H1 (cell line): ENCODE data around the gene ACP2. TPM values are rescaled to one million over a fixed set of nuclear protein-coding genes. Genes with fewer than 3 reads are reported as not detected.

Source experiments
- CTCF ChIA-PET: fragments of 300-600 bp; sonication (Branson Sonifier 250); formaldehyde crosslinking; loops from one replicate; lab custom pipeline; 2021; ENCODE audit not compliant: partially characterized antibody; lab: Charles Lee
- POLR2A ChIA-PET: fragments of 300-600 bp; sonication (Branson Sonifier 250); formaldehyde crosslinking; loops from one replicate; lab custom pipeline; 2021; ENCODE audit warnings: inconsistent platforms; ENCODE audit not compliant: partially characterized antibody; lab: Charles Lee
- DNase-seq, 2 experiments: peaks; one replicate each; pipeline versions ENCODE4 v3.0.0 to v3.0.0-alpha.2; 2010 to 2022; ENCODE audit warnings: low spot score in 2 of 2, low read depth in 1 of 2, mixed read lengths in 1 of 2
- FAIRE-seq: peaks from 2 replicates; lab custom pipeline; 2011; peaks lifted over from hg19 to GRCh38; lab: Jason Lieb, UNC
- H2AFZ ChIP-seq: 2 replicates; pipeline ENCODE4 v1.8.1; 2012; ENCODE audit warnings: low read length, inconsistent platforms
- H2AK5ac ChIP-seq: 2 replicates; pipeline ENCODE4 v1.6.1; 2013; ENCODE audit warnings: low read depth, low read length
- H2BK120ac ChIP-seq: replicated peaks from 2 replicates; pipeline ENCODE3; 2013; ENCODE audit warnings: low read depth, low read length, inconsistent platforms
- H2BK12ac ChIP-seq: 2 replicates; pipeline ENCODE4 v1.6.1; 2013; ENCODE audit warnings: low read depth, low read length
- H2BK15ac ChIP-seq: 2 replicates; pipeline ENCODE4 v1.6.1; 2013; ENCODE audit warnings: low read length
- H2BK20ac ChIP-seq: 2 replicates; pipeline ENCODE4 v1.6.1; 2013; ENCODE audit warnings: low read length
- H2BK5ac ChIP-seq: 2 replicates; pipeline ENCODE4 v1.6.1; 2013; ENCODE audit warnings: low read depth, low read length
- H3K14ac ChIP-seq: 2 replicates; pipeline ENCODE4 v1.6.1; 2013; ENCODE audit warnings: inconsistent platforms; ENCODE audit not compliant: insufficient read length
- H3K18ac ChIP-seq: 2 replicates; pipeline ENCODE4 v1.6.1; 2013; ENCODE audit warnings: low read length; ENCODE audit errors: extremely low read depth
- H3K23ac ChIP-seq: 2 replicates; pipeline ENCODE4 v1.6.1; 2013; ENCODE audit warnings: inconsistent platforms; ENCODE audit not compliant: insufficient read length
- H3K23me2 ChIP-seq: 2 replicates; pipeline ENCODE4 v1.6.1; 2013; ENCODE audit warnings: low read depth, low read length
- H3K27ac ChIP-seq: 2 replicates; pipeline ENCODE4 v1.6.1; 2011; ENCODE audit warnings: low read depth, low read length, inconsistent platforms
- H3K27me3 ChIP-seq, 4 experiments: replicated peaks in 1 of 4; 1 replicate in 1 of 4; 2 replicates in 3 of 4; pipeline versions ENCODE4 v1.6.1 to v1.8.1; 2011 to 2013; ENCODE audit warnings: low read length in 3 of 4, mild to moderate bottlenecking in 3 of 4, inconsistent platforms in 2 of 4, mixed read lengths in 2 of 4, moderate library complexity in 1 of 4; ENCODE audit not compliant: control insufficient read depth in 3 of 4, insufficient read depth in 3 of 4; ENCODE audit errors: extremely low read depth in 1 of 4
- H3K36me3 ChIP-seq, 4 experiments: 2 replicates each; pipeline versions ENCODE4 v1.6.1 to v1.8.1; 2011 to 2013; ENCODE audit warnings: mild to moderate bottlenecking in 4 of 4, low read length in 3 of 4, moderate library complexity in 2 of 4, control low read depth in 1 of 4, inconsistent platforms in 1 of 4; ENCODE audit not compliant: insufficient read depth in 4 of 4, control insufficient read depth in 2 of 4
- H3K4ac ChIP-seq: replicated peaks from 2 replicates; pipeline ENCODE3; 2013; ENCODE audit warnings: low read length, low read depth, mixed read lengths, inconsistent platforms; ENCODE audit not compliant: insufficient read length
- H3K4me1 ChIP-seq, 4 experiments: replicated peaks in 1 of 4; 1 replicate in 1 of 4; 2 replicates in 3 of 4; pipeline versions ENCODE4 v1.6.1 to v1.8.1; 2011 to 2013; ENCODE audit warnings: low read length in 3 of 4, inconsistent platforms in 2 of 4, mixed read lengths in 1 of 4; ENCODE audit not compliant: insufficient read depth in 4 of 4, control insufficient read depth in 3 of 4
- H3K4me2 ChIP-seq, 2 experiments: 2 replicates each; pipeline versions ENCODE4 v1.6.1 to v1.8.1; 2011 to 2013; ENCODE audit warnings: low read depth in 2 of 2, low read length in 2 of 2, control low read depth in 1 of 2, inconsistent platforms in 1 of 2, mild to moderate bottlenecking in 1 of 2; ENCODE audit not compliant: insufficient read depth in 1 of 2
- H3K4me3 ChIP-seq, 4 experiments: fragments of 200-600, 300-600 bp in 1 of 4; sonication (generic), shearing (Covaris generic), sonication (Bioruptor Twin) in 1 of 4; 2 replicates each; pipeline versions ENCODE4 v1.5.1 to v1.8.1; 2011 to 2016; ENCODE audit warnings: low read length in 4 of 4, low read depth in 3 of 4, control low read depth in 2 of 4, inconsistent platforms in 2 of 4, mild to moderate bottlenecking in 2 of 4, mixed read lengths in 1 of 4, moderate library complexity in 1 of 4; ENCODE audit not compliant: insufficient read depth in 2 of 4; ENCODE audit errors: extremely low read depth in 1 of 4
- H3K56ac ChIP-seq: replicated peaks from 2 replicates; pipeline ENCODE3; 2013; ENCODE audit warnings: low read depth, mild to moderate bottlenecking, mixed read lengths, low read length, inconsistent platforms; ENCODE audit not compliant: insufficient read length
- H3K79me1 ChIP-seq: 2 replicates; pipeline ENCODE4 v1.6.1; 2013; ENCODE audit warnings: low read depth, low read length, control low read depth
- H3K79me2 ChIP-seq, 2 experiments: 2 replicates each; pipeline versions ENCODE4 v1.6.1 to v1.8.1; 2012 to 2013; ENCODE audit warnings: low read length in 2 of 2, mild to moderate bottlenecking in 2 of 2, inconsistent platforms in 1 of 2; ENCODE audit not compliant: insufficient read depth in 2 of 2, control insufficient read depth in 1 of 2
- H3K9ac ChIP-seq, 4 experiments: replicated peaks in 1 of 4; 1 replicate in 1 of 4; 2 replicates in 3 of 4; pipeline versions ENCODE4 v1.6.1 to v1.8.1; 2011 to 2013; ENCODE audit warnings: low read depth in 3 of 4, low read length in 3 of 4, control low read depth in 2 of 4, mild to moderate bottlenecking in 2 of 4, moderate library complexity in 2 of 4, inconsistent platforms in 1 of 4; ENCODE audit errors: extremely low read depth in 1 of 4
- H3K9me3 ChIP-seq, 2 experiments: 2 replicates each; pipeline versions ENCODE4 v1.6.1 to v1.8.1; 2012 to 2013; ENCODE audit warnings: mild to moderate bottlenecking in 2 of 2, moderate library complexity in 2 of 2, control low read depth in 1 of 2, inconsistent platforms in 1 of 2, low read depth in 1 of 2, low read length in 1 of 2, mixed read lengths in 1 of 2; ENCODE audit not compliant: insufficient read depth in 2 of 2
- H4K20me1 ChIP-seq, 2 experiments: replicated peaks in 1 of 2; 2 replicates each; pipeline versions ENCODE3 to v1.8.1; 2011 to 2013; ENCODE audit warnings: inconsistent platforms in 2 of 2, low read length in 2 of 2, mild to moderate bottlenecking in 1 of 2; ENCODE audit not compliant: insufficient read depth in 2 of 2, control insufficient read depth in 1 of 2
- H4K5ac ChIP-seq: 2 replicates; pipeline ENCODE4 v1.6.1; 2013; ENCODE audit warnings: low read length, low read depth, mixed read lengths, inconsistent platforms; ENCODE audit not compliant: insufficient read length
- H4K8ac ChIP-seq: 2 replicates; pipeline ENCODE4 v1.8.0; 2013; ENCODE audit warnings: mild to moderate bottlenecking, moderate library complexity, low read length, inconsistent platforms; ENCODE audit not compliant: insufficient read depth; ENCODE audit errors: extremely low read depth
- H4K91ac ChIP-seq: replicated peaks from 2 replicates; pipeline ENCODE3; 2013; ENCODE audit warnings: low read length, mixed read lengths, inconsistent platforms; ENCODE audit not compliant: insufficient read length
- CBX8 ChIP-seq: fragments of 300-800, 300-1000 bp; sonication (generic); IDR thresholded peaks from 2 replicates; pipeline ENCODE4 v1.7.1; 2016; ENCODE audit warnings: low read depth, low read length, borderline replicate concordance
- JUND ChIP-seq: IDR thresholded peaks from 2 replicates; pipeline ENCODE4 v1.6.1; 2011; ENCODE audit warnings: mild to moderate bottlenecking, improper control_type of control experiment, low read length
- SP4 ChIP-seq: IDR thresholded peaks from 2 replicates; pipeline ENCODE4 v1.6.1; 2012; ENCODE audit warnings: low read length, inconsistent platforms
- WGBS, 2 experiments: shearing (Covaris generic) in 1 of 2; methylation state at CpG; one replicate each; pipeline versions ENCODE4 v1.1.6 to v1.1.7; 2013 to 2015; ENCODE audit warnings: low lambda C conversion rate in 2 of 2, mixed read lengths in 2 of 2, inconsistent platforms in 1 of 2, low coverage in 1 of 2, missing lambda C conversion rate in 1 of 2; ENCODE audit not compliant: insufficient replicate concordance in 2 of 2, insufficient coverage in 1 of 2, insufficient read length in 1 of 2; ENCODE audit errors: extremely low coverage in 1 of 2, missing lambda C conversion rate in 1 of 2; 5-methylcytosine and 5-hydroxymethylcytosine counted together
- polyA plus RNA-seq, 7 experiments: library from polyadenylated mRNA; depleted of rRNA in 3 of 7; stranded (reverse) in 5 of 7; unstranded in 2 of 7; fragments of >200 nt in 5 of 7; fragments of 200-250 nt in 2 of 7; gene quantifications; 1 replicate in 5 of 7; 2 replicates in 1 of 7; 4 replicates in 1 of 7; pipeline versions ENCODE4 v1.2.1 to v1.2.3, GENCODE V29; 2011 to 2013; ENCODE audit warnings: missing spikeins in 2 of 7, mixed read lengths in 2 of 7
- total RNA-seq: library from RNA; stranded (reverse); fragmentation: NEBNext Ultra II Directional; extraction: Animal tissue kit (Norgen Biotek cat#: 25700); gene quantifications from 2 replicates; pipeline ENCODE4 v1.2.1, GENCODE V29; 2021
- TF ChIP-seq, protein P1 (sequence below): IDR thresholded peaks from 2 replicates; pipeline ENCODE4 v1.6.1; 2011; ENCODE audit warnings: low read length, improper control_type of control experiment

The ACP2 gene
- total and polyA plus RNA-seq, 2 of the 8 experiments (the other 6 are each of a cell fraction or from before 2014, with no cell fraction given), result 17.8 to 19.8 TPM

DNA sequence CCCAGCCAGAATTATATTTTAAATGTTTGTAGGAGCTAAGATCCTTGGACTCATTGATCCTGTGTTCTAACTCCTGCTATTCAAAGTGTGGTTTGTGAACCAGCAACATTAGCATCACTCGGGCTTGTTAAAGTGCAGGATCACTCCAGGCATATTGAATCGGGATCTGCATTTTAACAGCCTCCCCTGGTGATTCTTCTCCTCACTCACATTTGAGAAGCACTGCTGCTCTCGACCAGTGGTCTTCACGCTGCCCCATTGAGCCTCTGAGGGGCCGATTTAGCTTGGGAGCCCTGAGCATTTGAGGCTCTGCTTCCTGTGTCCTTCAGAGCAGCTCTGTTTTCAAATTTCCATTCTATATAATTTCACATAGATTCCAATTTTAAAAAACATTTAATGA lies 32.2 kb upstream of the ACP2 start:
- Histone ChIP-seq H3K4me2 (no peak overlapping the region), H3K9ac (no peak overlapping the region), H3K79me2 (no peaks in the 10 kb centered on the region), H4K20me1 (peaks cover 1 to 2% of the 10 kb centered on the region in 2 experiments), H3K18ac (no peak overlapping the region), H3K27ac (no peak overlapping the region), H2AFZ (no peak overlapping the region), H3K56ac (no peak overlapping the region), H2BK15ac (no peak overlapping the region), H3K9me3 (no peaks in the 10 kb centered on the region), H3K79me1 (no peaks in the 10 kb centered on the region; the same call in 1 of the 2 replicates), H4K91ac (no peak overlapping the region), H2BK20ac (no peak overlapping the region), H4K5ac (no peak overlapping the region), H3K23me2 (no peaks in the 10 kb centered on the region), H2BK120ac (no peak overlapping the region), H3K36me3 (peaks cover 25 to 80% (median 53%) of the 10 kb centered on the region in 4 experiments), H3K27me3 (no peaks in the 10 kb centered on the region; a peak in 1 of 7 replicates), H3K4me1 (peaks cover 0 to 2% (median 0%) of the 10 kb centered on the region in 4 experiments; a peak in 1 of 7 replicates), H3K23ac (no peak overlapping the region), H2AK5ac (no peak overlapping the region), H3K4ac (no peak overlapping the region), H2BK12ac (no peak overlapping the region), H2BK5ac (no peak overlapping the region), H3K14ac (no peak overlapping the region), H3K4me3 (no peak overlapping the region), H4K8ac (no peak overlapping the region)
- CTCF ChIA-PET, result interaction anchor here (0.9 to 2.5 kb wide), 8 partner anchors 14 to 103 kb away, joined by 3 to 13 read pairs (median 4); partner anchors contain the start of gene NR1H3
- POLR2A ChIA-PET, result interaction anchor here (0.9 to 1.4 kb wide), 5 partner anchors 9 to 38 kb away, joined by 3 to 4 read pairs (median 3); no protein-coding TSS in a partner anchor
- 80% methylated on average over 5 of the region's 5 CpGs; no CpG with 5 or more reads in 1 of the 2 experiments for WGBS, 2 experiments
- no peak for FAIRE-seq
- no peak for DNase-seq
- TF ChIP-seq, protein P1, sequence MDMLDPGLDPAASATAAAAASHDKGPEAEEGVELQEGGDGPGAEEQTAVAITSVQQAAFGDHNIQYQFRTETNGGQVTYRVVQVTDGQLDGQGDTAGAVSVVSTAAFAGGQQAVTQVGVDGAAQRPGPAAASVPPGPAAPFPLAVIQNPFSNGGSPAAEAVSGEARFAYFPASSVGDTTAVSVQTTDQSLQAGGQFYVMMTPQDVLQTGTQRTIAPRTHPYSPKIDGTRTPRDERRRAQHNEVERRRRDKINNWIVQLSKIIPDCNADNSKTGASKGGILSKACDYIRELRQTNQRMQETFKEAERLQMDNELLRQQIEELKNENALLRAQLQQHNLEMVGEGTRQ, result no peak
- TF ChIP-seq SP4, result no peak
- no peak for TF ChIP-seq JUND
- no peak for TF ChIP-seq CBX8
